SU-DHL-6 (cell line): ENCODE data around the gene CTBP1.
A peak's percentile ranks its signal among the peaks of the same experiment; 100 is the strongest.

Source experiments
- H2AFZ ChIP-seq: fragments of 200-600 bp; sonication (generic); 2 replicates; pipeline ENCODE4 v1.6.1; 2014; ENCODE audit warnings: low read depth, mild to moderate bottlenecking, moderate library complexity, mixed read lengths, antibody characterized with exemption, low read length; ENCODE audit not compliant: severe bottlenecking
- H3F3A ChIP-seq: fragments of 200-600 bp; shearing (Covaris generic); 2 replicates; pipeline ENCODE4 v1.6.0; 2016; ENCODE audit warnings: antibody characterized with exemption, mild to moderate bottlenecking; ENCODE audit not compliant: insufficient read depth
- H3K27ac ChIP-seq: fragments of 200-600 bp; sonication (generic); 2 replicates; pipeline ENCODE4 v1.5.1; 2016; ENCODE audit warnings: low read depth, mild to moderate bottlenecking, low read length, moderate library complexity, mixed read lengths
- H3K27me3 ChIP-seq: fragments of 200-600 bp; sonication (generic), shearing (Covaris generic); 2 replicates; pipeline ENCODE4 v1.6.0; 2014; ENCODE audit warnings: mild to moderate bottlenecking, low read length
- H3K36me3 ChIP-seq: fragments of 200-600 bp; sonication (generic); 2 replicates; pipeline ENCODE4 v1.6.1; 2014; ENCODE audit warnings: mild to moderate bottlenecking, low read length, mixed read lengths
- H3K4me2 ChIP-seq: fragments of 300-600, 200-600 bp; shearing (Covaris generic), sonication (generic); 2 replicates; pipeline ENCODE4 v1.6.0; 2014; ENCODE audit warnings: low read length, low read depth, mild to moderate bottlenecking; ENCODE audit not compliant: poor library complexity, severe bottlenecking
- H3K4me3 ChIP-seq: fragments of 200-600 bp; sonication (generic); 2 replicates; pipeline ENCODE4 v1.5.1; 2014; ENCODE audit warnings: antibody characterized with exemption, low read length, mild to moderate bottlenecking, mixed read lengths; ENCODE audit not compliant: insufficient read depth, poor library complexity, severe bottlenecking
- H3K79me2 ChIP-seq: fragments of 200-600 bp; sonication (generic); 2 replicates; pipeline ENCODE4 v1.6.1; 2014; ENCODE audit warnings: mild to moderate bottlenecking, low read length, moderate library complexity; ENCODE audit not compliant: insufficient read depth
- H3K9ac ChIP-seq: fragments of 200-600 bp; sonication (generic); 2 replicates; pipeline ENCODE4 v1.7.0; 2014; ENCODE audit warnings: mild to moderate bottlenecking, low read length
- H3K9me2 ChIP-seq: fragments of 200-600 bp; sonication (generic); replicated peaks from 2 replicates; pipeline ENCODE4 v1.6.1; 2014; ENCODE audit warnings: low read length; ENCODE audit not compliant: insufficient read depth
- H3K9me3 ChIP-seq: fragments of 200-600 bp; sonication (generic); 2 replicates; pipeline ENCODE4 v1.6.1; 2014; ENCODE audit warnings: low read length, mixed read lengths; ENCODE audit not compliant: insufficient read depth
- H4K20me1 ChIP-seq: fragments of 200-600 bp; sonication (generic); 2 replicates; pipeline ENCODE4 v1.6.1; 2014; ENCODE audit warnings: low read depth, mild to moderate bottlenecking, antibody characterized with exemption, low read length, moderate library complexity, mixed read lengths
- CTCF ChIP-seq: fragments of 200-600 bp; sonication (generic); IDR thresholded peaks from one replicate; pipeline ENCODE4 v1.5.1; 2017; ENCODE audit warnings: antibody characterized with exemption, mild to moderate bottlenecking, low read length, moderate library complexity; ENCODE audit not compliant: insufficient read depth, poor library complexity, severe bottlenecking
- EZH2phosphoT487 ChIP-seq: fragments of 200-600 bp; sonication (generic), shearing (Covaris generic); conservative IDR thresholded peaks from 2 replicates; pipeline ENCODE4 v1.6.1; 2018; ENCODE audit warnings: mild to moderate bottlenecking, antibody characterized with exemption, low read length, moderate library complexity, mixed read lengths

Gene CTBP1

GRCh38 chr4:1168191-1169101 lies 80.5 kb downstream of the CTBP1 start:
- TF ChIP-seq CTCF (no peak), EZH2phosphoT487 (no peak)
- Histone ChIP-seq H3K4me3 (peak overlapping the region; percentile 86), H3K27me3 (no peaks in the 10 kb centered on the region), H3K9ac (peak overlapping the region; percentile 86), H4K20me1 (no peaks in the 10 kb centered on the region), H2AFZ (no peak overlapping the region), H3F3A (no peaks in the 10 kb centered on the region), H3K9me2 (no peaks in the 10 kb centered on the region), H3K36me3 (no peaks in the 10 kb centered on the region; the same call in 1 of the 2 replicates), H3K27ac (no peak overlapping the region), H3K4me2 (peak overlapping the region; percentile 93), H3K9me3 (no peaks in the 10 kb centered on the region), H3K79me2 (no peaks in the 10 kb centered on the region)

- Histone ChIP-seq H3K4me2 (peak overlapping the region; percentile 93), H2AFZ (peak overlapping the region; percentile 94), H3K9me3 (no peaks in the 10 kb centered on the region), H3K9ac (peak overlapping the region; percentile 86), H3K36me3 (no peaks in the 10 kb centered on the region; the same call in 1 of the 2 replicates), H4K20me1 (no peaks in the 10 kb centered on the region), H3K4me3 (peak overlapping the region; percentile 86), H3K27ac (peak overlapping the region; percentile 74), H3K27me3 (no peaks in the 10 kb centered on the region), H3F3A (no peaks in the 10 kb centered on the region), H3K9me2 (no peaks in the 10 kb centered on the region), H3K79me2 (no peaks in the 10 kb centered on the region)
- TF ChIP-seq EZH2phosphoT487, result no peak
- TF ChIP-seq CTCF, result peak; percentile 74
Measured at GRCh38 chr4:1167244-1167949, 81.5 kb downstream of the CTBP1 start.

- Histone ChIP-seq H3F3A (no peaks in the 10 kb centered on the region), H3K79me2 (no peaks in the 10 kb centered on the region), H2AFZ (no peak overlapping the region), H3K4me2 (peak overlapping the region; percentile 93), H4K20me1 (no peaks in the 10 kb centered on the region), H3K9me3 (no peaks in the 10 kb centered on the region), H3K9ac (peak overlapping the region; percentile 86), H3K4me3 (peak overlapping the region; percentile 86), H3K27ac (no peak overlapping the region), H3K27me3 (no peaks in the 10 kb centered on the region), H3K9me2 (no peaks in the 10 kb centered on the region), H3K36me3 (no peaks in the 10 kb centered on the region; the same call in 1 of the 2 replicates)
- TF ChIP-seq CTCF, result no peak
- no peak for TF ChIP-seq EZH2phosphoT487
Measured at GRCh38 chr4:1166509-1167243, 82.3 kb downstream of the CTBP1 start.
